Activated CD4-positive, alpha-beta T cell treated with anti-CD3 and anti-CD28 coated beads for 36 hours (primary cell): ENCODE measurements around the gene HMCN2. TPM values are rescaled to one million over a fixed set of nuclear protein-coding genes. Genes with fewer than 3 reads are reported as not detected.
A peak's percentile ranks its signal among the peaks of the same experiment; 100 is the strongest.

Experiments used
- ATAC-seq: fragments of 200-7000 bp; cut with Tn5 transposase; one replicate; pipeline ENCODE4 v1.10.0; 2021; ENCODE audit warnings: mild to moderate bottlenecking, moderate library complexity
- CTCF ChIA-PET: fragments of 350-600 bp; sonication (Branson Sonifier 250); formaldehyde crosslinking; loops from one replicate; lab custom pipeline; 2021; ENCODE audit warnings: antibody characterized with exemption; lab: Charles Lee
- POLR2A ChIA-PET: fragments of 350-600 bp; sonication (Branson Sonifier 250); formaldehyde crosslinking; loops from one replicate; lab custom pipeline; 2021; ENCODE audit warnings: antibody characterized with exemption, inconsistent platforms; lab: Charles Lee
- DNase-seq: peaks from one replicate; pipeline ENCODE4 v3.0.0-alpha.2; 2020
- H3K27ac Mint-ChIP-seq: one replicate; pipeline ENCODE4 v1.8.0; 2021; ENCODE audit warnings: mixed read lengths
- H3K27me3 Mint-ChIP-seq: one replicate; pipeline ENCODE4 v1.8.0; 2021; ENCODE audit warnings: mixed read lengths
- H3K36me3 Mint-ChIP-seq: one replicate; pipeline ENCODE4 v1.8.0; 2021; ENCODE audit warnings: low read depth, mixed read lengths
- H3K4me1 Mint-ChIP-seq: one replicate; pipeline ENCODE4 v1.8.0; 2021; ENCODE audit warnings: mixed read lengths
- H3K4me3 Mint-ChIP-seq: one replicate; pipeline ENCODE4 v1.8.0; 2021; ENCODE audit warnings: mild to moderate bottlenecking, moderate library complexity, mixed read lengths
- H3K9me3 Mint-ChIP-seq: one replicate; pipeline ENCODE4 v1.8.0; 2021; ENCODE audit warnings: low read depth, mixed read lengths
- intact Hi-C, 2 experiments: fragments of 100-400 bp; cut with DNase I in 1 of 2; cut with micrococcal nuclease in 1 of 2; formaldehyde crosslinking; loops; one replicate each; pipeline versions ENCODE4 v1.14.2 to v1.15.1; 2022 to 2024; cut with DNase I, micrococcal nuclease
- total RNA-seq, 2 experiments: library from RNA; stranded (reverse); gene quantifications; one replicate each; pipeline ENCODE4 v1.2.3, GENCODE V29; 2021

HMCN2 gene
- total RNA-seq, 2 experiments from 2014 or later, result 0.05 TPM

DNA sequence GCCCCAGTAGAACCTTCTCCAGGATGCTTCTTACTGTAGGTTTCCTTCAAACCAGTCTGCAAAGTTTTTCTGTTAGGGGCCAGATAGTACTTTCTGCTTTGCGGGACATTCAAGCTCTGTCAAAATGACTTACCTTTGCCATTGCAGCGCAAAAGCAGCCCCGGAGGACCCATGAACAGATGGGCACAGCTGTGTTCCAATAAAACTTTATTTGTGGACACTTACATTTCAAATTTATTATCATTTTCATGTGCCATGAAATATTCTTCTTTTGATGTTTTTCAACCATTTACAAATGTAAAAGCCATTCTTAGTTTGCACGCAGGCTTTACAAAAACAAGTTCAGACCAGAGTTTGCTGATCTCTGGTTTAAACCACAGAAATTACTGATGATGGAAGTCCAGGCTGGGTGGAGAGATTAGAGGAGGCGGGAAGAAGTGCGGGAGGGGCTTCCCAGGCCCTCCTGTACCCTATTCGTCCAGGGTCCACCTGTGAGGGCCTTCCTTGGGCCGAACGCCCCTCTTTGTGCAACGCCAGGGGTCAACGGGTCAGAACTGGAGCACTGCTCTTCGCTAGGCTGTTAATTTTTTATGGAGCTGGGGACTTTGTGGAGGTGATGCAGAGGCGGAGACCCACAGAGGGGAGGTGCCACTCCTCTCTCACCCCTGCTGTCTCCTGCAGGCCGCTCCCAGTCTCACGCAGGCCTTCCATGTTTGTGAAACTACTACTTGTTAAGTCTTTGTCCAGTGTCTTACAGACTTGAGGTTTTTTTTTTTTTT lies 171.6 kb downstream of the HMCN2 start:
- no peak for DNase-seq
- H3K27me3 Mint-ChIP-seq, result peaks cover 16% of the 10 kb centered on the region

GRCh38 chr9:130438382-130438981 lies 172.9 kb downstream of the HMCN2 start:
- ChIA-PET CTCF (interaction anchor here (0.6 kb wide), 1 partner anchor 235 kb away, joined by 3 read pairs; no protein-coding TSS in a partner anchor), POLR2A (interaction anchor here (0.6 kb wide), 1 partner anchor 46 kb away, joined by 4 read pairs; no protein-coding TSS in a partner anchor)
- Mint-ChIP-seq H3K9me3 (peaks cover 6% of the 10 kb centered on the region), H3K36me3 (peaks cover 2% of the 10 kb centered on the region), H3K4me3 (no peak overlapping the region), H3K27ac (no peak overlapping the region), H3K4me1 (no peaks in the 10 kb centered on the region), H3K27me3 (peaks cover 13% of the 10 kb centered on the region)
- intact Hi-C loops, result no loop called here
- no peak for DNase-seq
- ATAC-seq, result no peak

More for the DNA sequence above, 171.6 kb downstream of the HMCN2 start:
- POLR2A ChIA-PET, result no interaction called here
- H3K9me3 Mint-ChIP-seq, result peaks cover 6% of the 10 kb centered on the region
- no peak overlapping the region for H3K27ac Mint-ChIP-seq
- no peak for ATAC-seq
- peaks cover 2% of the 10 kb centered on the region for H3K36me3 Mint-ChIP-seq
- intact Hi-C loops, result no loop called here
- H3K4me1 Mint-ChIP-seq, result peaks cover 3% of the 10 kb centered on the region
- CTCF ChIA-PET, result no interaction called here
- H3K4me3 Mint-ChIP-seq, result no peak overlapping the region

- intact Hi-C loops, result no loop called here
- ChIA-PET CTCF (interaction anchor here (0.6 kb wide), 1 partner anchor 27 kb away, joined by 3 read pairs; no protein-coding TSS in a partner anchor), POLR2A (interaction anchor here (0.6 kb wide), 1 partner anchor 15 kb away, joined by 3 read pairs; no protein-coding TSS in a partner anchor)
- Mint-ChIP-seq H3K4me3 (no peak overlapping the region), H3K9me3 (peaks cover 6% of the 10 kb centered on the region), H3K36me3 (peaks cover 2% of the 10 kb centered on the region), H3K4me1 (peaks cover 1% of the 10 kb centered on the region), H3K27ac (no peak overlapping the region), H3K27me3 (peaks cover 14% of the 10 kb centered on the region)
- ATAC-seq (no peak), DNase-seq (no peak)
These were observed 175.5 kb downstream of the HMCN2 start for GRCh38 chr9:130441031-130441430.

DNA sequence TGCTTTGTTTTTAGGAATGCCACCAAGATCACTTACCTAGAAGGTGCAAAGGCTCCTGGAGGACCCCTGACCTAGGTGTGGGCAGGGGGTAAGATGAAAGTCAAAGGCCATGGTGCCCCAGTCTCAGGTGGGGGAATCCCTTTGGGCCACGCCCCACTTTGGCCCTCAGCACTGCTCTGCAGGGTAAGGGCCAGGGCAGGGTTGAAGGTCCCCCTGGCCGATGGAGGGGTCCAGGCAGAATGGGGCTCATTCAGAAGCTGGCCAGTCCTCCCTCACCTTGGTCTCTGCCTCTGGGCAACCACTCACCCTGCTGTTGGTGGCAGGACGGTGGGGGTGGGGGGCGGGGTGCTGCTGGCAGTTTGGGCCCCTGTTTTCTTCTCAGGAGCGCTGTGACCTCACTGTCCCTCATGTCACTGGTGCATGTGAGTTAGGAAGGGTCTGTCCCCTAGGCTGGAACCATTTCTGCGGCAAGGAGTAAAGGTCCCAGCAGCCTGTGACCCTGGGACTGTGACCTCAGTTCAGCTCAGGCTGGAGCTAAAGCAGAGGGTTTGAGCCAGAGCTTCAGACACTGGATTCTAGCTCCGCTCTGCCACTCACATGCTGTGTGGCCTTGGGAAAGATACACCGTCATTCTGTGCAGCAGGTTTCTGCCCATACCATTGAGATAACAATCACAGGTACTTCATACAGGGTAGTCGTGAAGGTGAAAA lies 177.3 kb downstream of the HMCN2 start:
- Mint-ChIP-seq H3K27me3 (peaks cover 18% of the 10 kb centered on the region), H3K9me3 (peaks cover 6% of the 10 kb centered on the region), H3K27ac (no peak overlapping the region), H3K4me1 (peaks cover 6% of the 10 kb centered on the region), H3K4me3 (no peak overlapping the region), H3K36me3 (peaks cover 2% of the 10 kb centered on the region)
- ATAC-seq (no peak), DNase-seq (no peak)
- POLR2A ChIA-PET, result interaction anchor here (0.7 kb wide), 1 partner anchor 383 kb away, joined by 4 read pairs; no protein-coding TSS in a partner anchor
- intact Hi-C loops, result no loop called here
- CTCF ChIA-PET, result no interaction called here

DNA sequence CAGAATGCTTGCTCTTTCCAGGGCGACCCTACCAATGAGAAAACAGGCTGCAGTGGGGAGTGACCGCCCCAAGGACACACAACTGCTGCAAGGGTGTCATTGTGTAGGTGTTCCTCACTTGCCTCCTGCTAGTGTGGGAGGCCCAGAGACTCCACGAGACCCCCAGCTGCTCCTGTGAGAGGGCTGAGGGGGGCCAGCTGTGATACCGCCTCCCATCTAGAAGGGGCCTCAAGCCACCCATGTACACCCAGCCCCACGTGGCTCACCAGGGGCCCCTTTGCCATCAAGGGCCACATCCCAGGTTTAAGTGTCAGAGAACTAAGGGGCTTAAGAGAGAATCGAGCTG lies 177.9 kb downstream of the HMCN2 start:
- intact Hi-C loops, result no loop called here
- H3K36me3 Mint-ChIP-seq, result peaks cover 2% of the 10 kb centered on the region
- H3K4me3 Mint-ChIP-seq, result no peak overlapping the region
- H3K4me1 Mint-ChIP-seq, result peaks cover 11% of the 10 kb centered on the region
- H3K9me3 Mint-ChIP-seq, result peaks cover 6% of the 10 kb centered on the region
- ChIA-PET POLR2A (interaction anchor here (0.6 to 0.7 kb wide), 2 partner anchors 312 to 384 kb away, joined by 4 to 7 read pairs; no protein-coding TSS in a partner anchor), CTCF (no interaction called here)
- peaks cover 21% of the 10 kb centered on the region for H3K27me3 Mint-ChIP-seq
- DNase-seq, result no peak
- no peak overlapping the region for H3K27ac Mint-ChIP-seq
- no peak for ATAC-seq

- no peak for DNase-seq
- H3K4me3 Mint-ChIP-seq, result no peak overlapping the region
- H3K36me3 Mint-ChIP-seq, result peaks cover 2% of the 10 kb centered on the region
- no peak for ATAC-seq
- peaks cover 14% of the 10 kb centered on the region for H3K4me1 Mint-ChIP-seq
- peaks cover 6% of the 10 kb centered on the region for H3K9me3 Mint-ChIP-seq
- intact Hi-C loops, result no loop called here
- no peak overlapping the region for H3K27ac Mint-ChIP-seq
- CTCF ChIA-PET, result no interaction called here
- peaks cover 24% of the 10 kb centered on the region for H3K27me3 Mint-ChIP-seq
- POLR2A ChIA-PET, result interaction anchor here (0.6 kb wide), 1 partner anchor 312 kb away, joined by 7 read pairs; no protein-coding TSS in a partner anchor
These were observed 178.4 kb downstream of the HMCN2 start for GRCh38 chr9:130443840-130444492.

DNA sequence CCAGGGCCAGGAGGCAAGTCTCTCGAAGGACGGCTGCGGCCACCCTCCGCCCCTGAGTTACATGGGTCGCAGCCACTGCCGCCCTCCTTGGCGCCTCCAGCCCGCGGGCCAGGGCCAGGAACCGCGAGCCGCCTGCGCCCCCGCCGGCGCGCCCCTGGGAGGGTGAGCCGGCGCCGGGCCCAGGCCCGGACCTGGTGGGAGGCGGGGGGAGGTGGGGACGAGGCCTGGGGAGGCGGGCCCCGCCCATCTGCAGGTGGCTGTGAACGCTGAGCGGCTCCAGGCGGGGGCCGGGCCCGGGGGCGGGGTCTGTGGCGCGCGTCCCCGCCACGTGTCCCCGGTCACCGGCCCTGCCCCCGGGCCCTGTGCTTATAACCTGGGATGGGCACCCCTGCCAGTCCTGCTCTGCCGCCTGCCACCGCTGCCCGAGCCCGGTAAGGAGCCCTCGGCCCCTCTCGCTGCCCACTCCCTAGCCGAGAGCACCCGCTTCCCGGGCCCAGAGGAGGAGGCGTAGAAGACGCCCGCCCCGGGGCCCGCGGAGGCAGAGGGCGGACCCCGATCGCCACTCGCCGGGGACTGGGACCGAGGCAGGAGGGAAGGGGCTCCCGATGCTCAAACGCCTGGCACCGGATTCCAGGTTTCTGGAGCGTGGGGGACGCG lies 179.1 kb downstream of the HMCN2 start, which contains the start of gene ASS1:
Gene ASS1 (plus strand): TSS at position 397 of the 657 bp plus-strand sequence. CDS start 7,268 bp downstream, outside the sequence.
- peaks cover 25% of the 10 kb centered on the region for H3K27me3 Mint-ChIP-seq
- ATAC-seq (peak; percentile 69), DNase-seq (peak; percentile 77)
- H3K4me3 Mint-ChIP-seq, result peak within 1 kb of the TSS; percentile 46
- no peak within 1 kb of the TSS for H3K27ac Mint-ChIP-seq
- CTCF ChIA-PET, result no interaction called here
- peaks cover 6% of the 10 kb centered on the region for H3K9me3 Mint-ChIP-seq
- peaks cover 14% of the 10 kb centered on the region for H3K4me1 Mint-ChIP-seq
- H3K36me3 Mint-ChIP-seq, result peaks cover 2% of the 10 kb centered on the region
- POLR2A ChIA-PET, result no interaction called here
- intact Hi-C loops, result no loop called here

GRCh38 chr9:130445268-130445983 lies 179.9 kb downstream of the HMCN2 start:
- DNase-seq (no peak), ATAC-seq (no peak)
- intact Hi-C loops, result no loop called here
- H3K4me1 Mint-ChIP-seq, result peaks cover 14% of the 10 kb centered on the region
- no peak overlapping the region for H3K27ac Mint-ChIP-seq
- ChIA-PET CTCF (no interaction called here), POLR2A (no interaction called here)
- H3K36me3 Mint-ChIP-seq, result peaks cover 2% of the 10 kb centered on the region
- peaks cover 25% of the 10 kb centered on the region for H3K27me3 Mint-ChIP-seq
- peak overlapping the region; percentile 46 for H3K4me3 Mint-ChIP-seq
- H3K9me3 Mint-ChIP-seq, result peaks cover 6% of the 10 kb centered on the region

GRCh38 chr9:130446101-130446861 lies 180.7 kb downstream of the HMCN2 start:
- ATAC-seq (no peak), DNase-seq (peak; percentile 28)
- peak overlapping the region; percentile 46 for H3K4me3 Mint-ChIP-seq
- H3K4me1 Mint-ChIP-seq, result peaks cover 14% of the 10 kb centered on the region
- peaks cover 5% of the 10 kb centered on the region for H3K9me3 Mint-ChIP-seq
- intact Hi-C loops, result no loop called here
- ChIA-PET CTCF (interaction anchor here (0.6 kb wide), 1 partner anchor 240 kb away, joined by 3 read pairs; no protein-coding TSS in a partner anchor), POLR2A (no interaction called here)
- peaks cover 25% of the 10 kb centered on the region for H3K27me3 Mint-ChIP-seq
- H3K36me3 Mint-ChIP-seq, result peaks cover 2% of the 10 kb centered on the region
- H3K27ac Mint-ChIP-seq, result peak overlapping the region; percentile 6
